Measurements from ENCODE around the gene CPT2.
"Not testable (repeated sequence)": the region's sequence is repeated elsewhere in the genome, so short reads cannot be mapped to it uniquely, and the experiment has no call there.

The CPT2 gene

DNA sequence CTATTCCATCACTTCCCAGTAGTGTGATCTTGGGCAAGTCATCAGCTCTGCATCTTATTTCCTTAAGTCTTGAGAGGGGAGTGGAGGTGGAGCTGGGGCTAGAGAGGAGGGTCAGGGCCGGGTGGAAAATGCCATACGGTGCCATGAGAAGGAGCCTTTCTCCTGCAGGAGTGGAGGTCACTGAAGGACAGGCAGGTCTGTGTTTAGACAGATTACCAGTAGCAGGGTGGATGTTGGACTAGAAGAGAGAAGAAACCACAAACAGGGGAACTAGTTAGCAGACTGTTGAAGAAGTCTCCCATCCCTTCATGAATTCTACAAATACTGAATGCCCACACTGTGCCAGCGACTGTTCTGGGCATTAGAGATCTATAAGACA, 13.9 kb upstream of the CPT2 start:
- DNase-seq: no peak

DNA sequence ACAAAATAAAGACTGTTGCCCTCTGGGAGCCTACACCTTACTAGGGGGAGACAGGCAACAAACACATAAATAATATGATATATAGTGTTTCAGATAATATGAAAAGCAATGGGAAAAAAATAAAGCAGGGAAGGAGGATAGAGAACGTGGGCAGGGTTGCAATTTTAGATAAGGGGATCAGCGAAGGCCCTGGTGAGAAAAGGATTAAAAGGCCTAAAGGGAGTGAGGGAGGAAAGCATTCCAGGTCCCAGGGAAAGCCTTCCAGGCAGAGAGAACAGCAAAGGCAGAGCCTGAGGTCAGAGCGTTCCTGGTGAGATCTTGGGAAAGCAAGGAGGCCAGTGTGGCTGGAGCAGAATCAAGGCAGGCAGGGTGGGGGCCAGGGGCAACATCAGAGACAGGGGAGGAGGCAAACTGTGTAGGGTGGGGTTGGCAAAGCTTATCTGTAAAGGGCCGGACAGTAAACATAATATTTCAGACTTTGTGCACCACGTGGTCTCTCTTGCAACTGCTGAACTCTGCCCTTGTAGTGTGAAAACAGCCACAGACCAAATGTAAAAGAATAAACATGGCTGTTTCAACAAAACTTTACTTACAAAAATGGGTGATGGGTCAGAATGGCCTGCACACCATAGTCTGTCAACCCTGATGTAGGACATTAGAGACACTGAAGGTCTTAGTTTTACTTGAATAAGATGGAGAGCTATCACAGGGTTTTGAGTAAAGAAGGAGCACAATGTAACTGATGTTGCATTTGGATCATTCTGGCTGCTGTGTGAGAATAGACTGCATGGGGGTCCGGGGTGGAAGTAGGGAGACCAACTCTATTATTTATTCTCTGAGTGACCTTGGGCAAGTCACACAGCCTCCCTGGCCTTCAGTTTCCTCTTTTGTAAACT, 13.3 kb upstream of the CPT2 start:
- no peak for DNase-seq

DNA sequence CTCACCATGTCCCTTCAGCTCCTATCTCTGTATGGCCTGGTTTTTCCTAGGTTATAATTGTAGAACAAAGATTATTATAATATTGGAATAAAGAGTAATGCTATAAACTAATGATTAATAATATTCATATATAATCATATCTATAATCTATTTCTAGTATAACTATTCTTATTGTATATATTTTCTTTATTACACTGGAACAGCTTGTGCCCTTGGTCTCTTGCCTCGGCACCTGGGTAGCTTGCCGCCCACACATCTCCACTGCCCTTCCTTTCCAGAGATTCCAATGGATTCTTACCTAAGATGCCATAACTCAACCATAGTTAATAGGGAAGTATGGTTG, 10.7 kb upstream of the CPT2 start:
- not testable (repeated sequence) for DNase-seq

GRCh38 chr1:53186533-53186932, 10.1 kb upstream of the CPT2 start:
- DNase-seq: no peak

DNA sequence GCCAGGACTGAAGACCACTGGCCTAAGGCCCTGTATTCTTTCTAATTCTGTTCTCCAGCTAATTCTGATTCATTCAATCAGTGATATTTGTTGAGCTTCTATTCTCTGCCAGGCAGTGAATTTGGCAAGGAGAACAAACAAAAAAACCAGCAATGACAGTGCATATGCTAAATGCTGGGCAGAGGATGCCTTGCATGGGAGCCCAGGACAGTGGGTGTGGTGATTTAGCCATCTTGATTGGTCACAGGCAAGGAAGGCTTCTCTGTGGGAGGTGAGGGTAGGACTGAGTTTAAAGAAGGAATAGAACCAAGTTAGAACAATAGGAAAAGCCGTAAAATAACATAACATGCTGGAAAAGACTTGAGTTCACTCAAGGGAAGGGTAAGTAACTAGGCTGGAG, 9.2 kb upstream of the CPT2 start:
- no peak for DNase-seq

GRCh38 chr1:53188099-53188498, 8.5 kb upstream of the CPT2 start:
- no peak for DNase-seq

- no peak for DNase-seq
These were observed 7.6 kb upstream of the CPT2 start for GRCh38 chr1:53189061-53189460.

DNA sequence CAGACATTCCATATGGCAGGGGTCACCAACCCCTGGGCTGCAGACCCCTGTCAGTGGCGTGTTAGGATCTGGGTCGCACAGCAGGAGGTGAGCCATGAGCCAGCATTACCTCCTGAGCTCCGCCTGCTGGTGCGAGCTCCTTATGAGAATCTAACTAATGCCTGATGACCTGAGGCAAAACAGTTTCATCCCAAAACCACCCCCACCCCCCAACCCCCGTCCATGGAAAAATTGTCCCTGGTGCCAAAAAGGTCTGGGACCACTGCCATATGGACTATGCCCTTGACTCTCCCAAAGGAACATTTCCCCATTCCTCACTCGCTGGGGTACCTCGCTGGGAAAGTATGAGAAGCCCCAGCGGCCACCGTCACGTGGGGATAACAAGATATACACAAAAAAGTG, 6.4 kb upstream of the CPT2 start:
- DNase-seq: no peak

- DNase-seq: no peak
These were observed 1.2 kb upstream of the CPT2 start for GRCh38 chr1:53195246-53196016.

GRCh38 chr1:53196017-53196484, 573 bp upstream of the CPT2 start:
- DNase-seq: no peak

DNA sequence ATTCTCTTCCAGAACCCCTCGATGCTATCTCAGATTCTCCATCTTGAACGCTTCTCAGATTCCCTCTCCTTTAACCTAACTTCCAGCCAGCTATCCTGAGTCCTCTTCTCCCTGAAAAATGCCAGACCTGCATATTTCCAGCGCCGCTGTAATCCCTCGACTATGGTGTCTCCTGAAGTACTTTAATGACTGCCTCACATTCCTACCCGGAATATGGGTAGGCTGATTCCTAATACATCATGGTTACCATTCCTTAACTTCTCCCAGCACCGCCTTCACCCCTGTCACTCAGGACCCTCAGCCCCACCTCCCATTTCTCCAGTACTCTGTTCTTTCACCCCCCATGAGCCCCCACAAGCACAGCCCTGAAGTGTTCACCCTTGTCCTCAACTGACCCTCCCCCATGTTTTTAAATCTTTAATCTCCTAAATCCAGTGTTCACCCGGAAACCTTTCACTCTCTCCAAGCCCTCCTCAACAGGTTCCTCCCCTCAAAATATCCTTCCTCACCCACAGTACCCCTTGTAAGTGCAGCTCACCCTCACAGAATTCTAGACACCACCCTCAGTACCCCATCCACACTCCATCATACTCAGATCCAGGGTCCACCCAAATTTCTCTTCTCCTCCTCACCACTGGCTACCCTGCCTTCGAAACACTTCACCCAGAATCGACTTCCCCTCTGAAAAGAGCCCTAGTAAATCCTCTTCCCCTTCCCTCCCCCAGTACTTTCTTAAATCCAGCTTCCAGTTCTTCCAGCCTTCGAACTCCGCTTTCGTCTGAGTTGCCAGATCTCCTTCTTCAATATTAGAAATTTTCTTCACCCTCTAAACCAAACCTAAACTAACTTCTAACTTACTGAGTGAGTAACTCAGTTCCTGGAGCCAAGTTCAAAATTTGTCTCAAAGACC, 922 bp downstream of the CPT2 start:
- DNase-seq: no peak

- DNase-seq: no peak
These were observed 1.6 kb downstream of the CPT2 start for GRCh38 chr1:53198241-53198651.

- no peak for DNase-seq
These were observed 6.8 kb downstream of the CPT2 start for GRCh38 chr1:53203466-53203865.

DNA sequence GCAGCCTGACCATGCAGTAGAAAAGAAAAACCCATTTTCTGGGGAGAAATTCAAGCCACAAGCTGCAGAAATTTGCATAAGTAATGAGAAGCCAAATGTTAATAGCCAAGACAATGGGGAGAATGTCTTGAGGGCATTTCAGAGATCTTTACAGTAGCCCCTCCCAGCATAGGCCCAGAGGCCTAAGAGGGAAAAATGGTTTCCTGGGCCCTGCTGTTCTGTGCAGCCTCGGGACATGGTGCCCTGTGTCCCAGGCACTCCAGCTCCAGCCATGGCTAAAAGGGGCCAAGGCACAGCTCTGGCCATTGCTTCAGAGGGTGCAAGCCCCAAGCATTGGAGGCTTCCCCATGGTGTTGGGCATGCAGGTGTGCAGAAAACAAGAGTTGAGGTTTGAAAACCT, 8.9 kb downstream of the CPT2 start:
- not testable (repeated sequence) for DNase-seq

GRCh38 chr1:53206083-53206685, 9.6 kb downstream of the CPT2 start:
- not testable (repeated sequence) for DNase-seq

- DNase-seq: no peak
These were observed 10.2 kb downstream of the CPT2 start for GRCh38 chr1:53206735-53207379.

DNA sequence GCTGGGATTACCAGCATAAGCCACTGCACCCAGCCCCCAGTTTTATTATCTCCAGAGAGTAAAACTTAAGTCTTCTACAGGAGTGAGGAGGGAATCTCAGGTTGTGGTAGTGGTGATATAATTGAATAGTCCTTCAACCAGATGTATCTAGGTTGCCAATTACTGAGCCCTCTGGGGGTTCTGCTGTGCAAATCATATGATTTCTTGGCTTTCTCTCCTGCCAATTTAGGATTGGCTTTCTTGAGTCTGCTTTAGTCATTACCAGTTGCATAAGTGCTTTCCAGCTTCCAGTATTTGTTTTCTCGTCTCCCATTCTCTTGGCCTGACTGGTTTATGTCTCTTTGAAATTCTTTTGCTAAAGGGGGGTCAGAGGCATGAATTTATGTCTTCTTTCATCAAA, 11.1 kb downstream of the CPT2 start:
- no peak for DNase-seq

DNA sequence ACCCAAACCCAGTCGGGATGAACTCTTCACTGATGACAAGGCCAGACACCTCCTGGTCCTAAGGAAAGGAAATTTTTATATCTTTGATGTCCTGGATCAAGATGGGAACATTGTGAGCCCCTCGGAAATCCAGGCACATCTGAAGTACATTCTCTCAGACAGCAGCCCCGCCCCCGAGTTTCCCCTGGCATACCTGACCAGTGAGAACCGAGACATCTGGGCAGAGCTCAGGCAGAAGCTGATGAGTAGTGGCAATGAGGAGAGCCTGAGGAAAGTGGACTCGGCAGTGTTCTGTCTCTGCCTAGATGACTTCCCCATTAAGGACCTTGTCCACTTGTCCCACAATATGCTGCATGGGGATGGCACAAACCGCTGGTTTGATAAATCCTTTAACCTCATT, 13.7 kb downstream of the CPT2 start:
- DNase-seq: no peak

DNA sequence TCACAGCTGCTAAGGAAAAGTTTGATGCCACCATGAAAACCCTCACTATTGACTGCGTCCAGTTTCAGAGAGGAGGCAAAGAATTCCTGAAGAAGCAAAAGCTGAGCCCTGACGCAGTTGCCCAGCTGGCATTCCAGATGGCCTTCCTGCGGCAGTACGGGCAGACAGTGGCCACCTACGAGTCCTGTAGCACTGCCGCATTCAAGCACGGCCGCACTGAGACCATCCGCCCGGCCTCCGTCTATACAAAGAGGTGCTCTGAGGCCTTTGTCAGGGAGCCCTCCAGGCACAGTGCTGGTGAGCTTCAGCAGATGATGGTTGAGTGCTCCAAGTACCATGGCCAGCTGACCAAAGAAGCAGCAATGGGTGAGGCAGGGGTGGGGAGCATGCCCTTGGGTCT, 14.3 kb downstream of the CPT2 start:
- DNase-seq: no peak

DNA sequence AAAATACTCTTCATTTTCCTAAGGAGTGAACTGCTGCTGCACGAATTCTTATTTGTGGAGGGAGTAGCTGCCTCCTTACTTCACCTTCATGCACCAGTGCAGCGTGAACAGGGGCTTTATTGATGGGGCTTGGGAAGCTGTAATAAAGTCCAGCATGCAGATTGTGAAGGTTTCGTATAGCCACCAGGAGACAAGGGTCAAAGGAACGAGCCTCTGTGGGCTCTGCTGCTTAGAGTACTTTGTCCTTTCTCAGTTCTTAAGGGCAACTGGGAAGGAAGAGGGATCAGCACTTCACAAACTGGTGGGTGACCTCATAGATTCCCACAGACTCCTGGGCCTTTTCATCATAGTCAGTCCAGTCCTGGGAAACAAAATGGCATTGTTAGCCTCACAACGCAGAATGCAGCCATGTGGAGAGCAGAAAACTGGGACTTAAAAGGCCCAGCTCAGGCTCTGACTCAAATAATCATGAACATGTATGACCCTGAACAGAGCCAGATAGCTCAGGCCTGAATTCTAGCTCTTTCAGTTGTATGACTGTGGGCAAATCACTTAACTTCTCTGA, 17.8 kb downstream of the CPT2 start:
- DNase-seq: no peak

- no peak for DNase-seq
These were observed 21.6 kb downstream of the CPT2 start for GRCh38 chr1:53218201-53218600.

- DNase-seq: no peak
These were observed 23.1 kb downstream of the CPT2 start for GRCh38 chr1:53219711-53220110.
